Liver (tissue), 9 donors: ENCODE results near the gene INSC. TPM values are rescaled to one million over a fixed set of nuclear protein-coding genes. Genes with fewer than 3 reads are reported as not detected.

Source experiments
- DNase-seq: peaks from one replicate; pipeline ENCODE4 v3.0.0-alpha.2; 2017; ENCODE audit warnings: low spot score
- H3K27ac ChIP-seq, 2 donors: one replicate each; pipeline ENCODE4 v1.7.0; 2013; ENCODE audit warnings: inconsistent platforms in 2 of 2, low read length in 2 of 2, control low read depth in 1 of 2, low read depth in 1 of 2, mild to moderate bottlenecking in 1 of 2
- H3K27me3 ChIP-seq, 4 donors: one replicate each; pipeline versions ENCODE4 v1.6.1 to v1.7.0; 2013; ENCODE audit warnings: low read length in 3 of 4, inconsistent platforms in 1 of 4, mild to moderate bottlenecking in 1 of 4, moderate library complexity in 1 of 4; ENCODE audit not compliant: control insufficient read depth in 4 of 4, insufficient read depth in 4 of 4
- H3K36me3 ChIP-seq, 4 donors: one replicate each; pipeline versions ENCODE4 v1.6.1 to v1.7.0; 2013; ENCODE audit warnings: low read length in 3 of 4, mild to moderate bottlenecking in 3 of 4, low read depth in 1 of 4, moderate library complexity in 1 of 4; ENCODE audit not compliant: control insufficient read depth in 4 of 4, insufficient read depth in 3 of 4
- H3K4me1 ChIP-seq, 4 donors: one replicate each; pipeline versions ENCODE4 v1.6.1 to v1.7.0; 2013; ENCODE audit warnings: low read length in 3 of 4, mild to moderate bottlenecking in 3 of 4, moderate library complexity in 1 of 4; ENCODE audit not compliant: control insufficient read depth in 4 of 4, insufficient read depth in 4 of 4
- H3K4me3 ChIP-seq, 3 donors: one replicate each; pipeline versions ENCODE4 v1.6.1 to v1.7.0; 2013; ENCODE audit warnings: low read length in 3 of 3, control low read depth in 1 of 3, low read depth in 1 of 3, mild to moderate bottlenecking in 1 of 3
- H3K9ac ChIP-seq, 2 donors: one replicate each; pipeline ENCODE4 v1.7.0; 2013; ENCODE audit warnings: low read length in 2 of 2, mild to moderate bottlenecking in 2 of 2, moderate library complexity in 2 of 2, control low read depth in 1 of 2, low read depth in 1 of 2
- H3K9me3 ChIP-seq, 4 donors: one replicate each; pipeline versions ENCODE4 v1.6.1 to v1.7.0; 2013; ENCODE audit warnings: low read length in 3 of 4; ENCODE audit not compliant: control insufficient read depth in 4 of 4
- EGR1 ChIP-seq, 2 donors: IDR thresholded peaks; 2 replicates each; pipeline ENCODE4 v1.6.1; 2016 to 2018; ENCODE audit warnings: antibody characterized with exemption in 2 of 2, low read depth in 2 of 2
- FOXA1 ChIP-seq: IDR thresholded peaks from 2 replicates; pipeline ENCODE4 v1.6.1; 2016; ENCODE audit warnings: antibody characterized with exemption
- FOXA2 ChIP-seq: IDR thresholded peaks from 2 replicates; pipeline ENCODE4 v1.6.1; 2016; ENCODE audit warnings: antibody characterized with exemption
- GABPA ChIP-seq, 2 donors: IDR thresholded peaks in 1 of 2; conservative IDR thresholded peaks in 1 of 2; 2 replicates each; pipeline ENCODE4 v1.6.1; 2016; ENCODE audit warnings: antibody characterized with exemption in 2 of 2, mild to moderate bottlenecking in 1 of 2, moderate library complexity in 1 of 2
- HNF4A ChIP-seq, 2 donors: conservative IDR thresholded peaks; 2 replicates each; pipeline ENCODE4 v1.6.1; 2016; ENCODE audit warnings: antibody characterized with exemption in 2 of 2, mild to moderate bottlenecking in 2 of 2
- HNF4G ChIP-seq: IDR thresholded peaks from 2 replicates; pipeline ENCODE4 v1.6.1; 2016; ENCODE audit warnings: antibody characterized with exemption
- JUND ChIP-seq, 2 donors: IDR thresholded peaks; 2 replicates each; pipeline ENCODE4 v1.6.1; 2016; ENCODE audit warnings: antibody characterized with exemption in 2 of 2
- NR2F2 ChIP-seq: IDR thresholded peaks from 2 replicates; pipeline ENCODE4 v1.6.1; 2016; ENCODE audit warnings: antibody characterized with exemption
- RAD21 ChIP-seq, 2 donors: IDR thresholded peaks; 2 replicates each; pipeline ENCODE4 v1.6.1; 2016; ENCODE audit warnings: antibody characterized with exemption in 2 of 2, mild to moderate bottlenecking in 2 of 2
- RXRA ChIP-seq, 2 donors: IDR thresholded peaks; 2 replicates each; pipeline ENCODE4 v1.6.1; 2017 to 2018; ENCODE audit warnings: antibody characterized with exemption in 2 of 2, mild to moderate bottlenecking in 1 of 2
- SP1 ChIP-seq: IDR thresholded peaks from 2 replicates; pipeline ENCODE4 v1.6.1; 2018; ENCODE audit warnings: antibody characterized with exemption, mild to moderate bottlenecking
- TAF1 ChIP-seq: conservative IDR thresholded peaks from 2 replicates; pipeline ENCODE4 v1.6.1; 2016; ENCODE audit warnings: antibody characterized with exemption, mild to moderate bottlenecking
- YY1 ChIP-seq: IDR thresholded peaks from 2 replicates; pipeline ENCODE4 v1.6.1; 2016; ENCODE audit warnings: antibody characterized with exemption, mild to moderate bottlenecking
- polyA plus RNA-seq, 2 donors: library from polyadenylated mRNA; stranded (reverse) in 1 of 2; unstranded in 1 of 2; fragments of 200-250 nt in 1 of 2; fragments of >200 nt in 1 of 2; fragmentation: Nextera tagmentation in 1 of 2; extraction: Ambion mirVana in 1 of 2; gene quantifications; one replicate each; pipeline versions ENCODE4 v1.2.1 to v1.2.3, GENCODE V29; 2013 to 2015
- total RNA-seq, 2 donors: library from RNA; depleted of rRNA; stranded (reverse); fragments of >200 nt; gene quantifications; one replicate each; pipeline ENCODE4 v1.2.3, GENCODE V29; 2014
- TF ChIP-seq, protein P1 (sequence below): IDR thresholded peaks from 2 replicates; pipeline ENCODE4 v1.6.1; 2016; ENCODE audit warnings: antibody characterized with exemption, mild to moderate bottlenecking
- TF ChIP-seq, protein P2 (sequence below): fragments of 150-350 bp; IDR thresholded peaks from 2 replicates; pipeline ENCODE4 v1.5.1; 2017; ENCODE audit warnings: improper control_type of control experiment, low read depth, low read length; ENCODE audit not compliant: missing input control
- TF ChIP-seq, protein P3 (sequence below): IDR thresholded peaks from 2 replicates; pipeline ENCODE4 v1.6.1; 2016; ENCODE audit warnings: antibody characterized with exemption
- TF ChIP-seq, protein P4 (sequence below): IDR thresholded peaks from 2 replicates; pipeline ENCODE4 v1.6.1; 2016; ENCODE audit warnings: antibody characterized with exemption
- TF ChIP-seq, protein P5 (sequence below): IDR thresholded peaks from 2 replicates; pipeline ENCODE4 v1.6.1; 2016; ENCODE audit warnings: antibody characterized with exemption
- donor health status: healthy.
- donor health status: healthy.
- donor health status: healthy.
- donor health status: healthy.
- donor health status: healthy.

The INSC gene
- total and polyA plus RNA-seq, 4 donors, result 0.02 to 0.25 (median 0.12) TPM

DNA sequence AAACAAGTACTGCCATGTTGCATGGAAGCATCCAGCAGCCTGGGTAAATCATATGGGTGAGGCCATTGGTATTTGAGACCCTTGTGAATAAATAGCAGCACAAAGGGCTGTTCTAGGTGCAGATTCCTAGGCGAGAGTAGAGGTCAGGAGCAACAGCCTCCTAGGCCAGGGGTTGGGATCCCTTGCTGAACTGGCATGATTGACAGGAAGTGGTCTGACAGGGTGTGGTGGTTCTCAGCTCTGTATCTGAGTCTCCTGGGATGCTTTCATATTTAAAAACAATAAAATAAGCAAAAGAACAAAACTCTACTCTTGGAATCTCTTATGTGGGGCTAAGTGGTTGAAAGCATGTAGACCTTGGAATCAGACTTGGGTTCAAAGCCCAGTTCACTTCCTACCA is 35.8 kb downstream of the INSC start (continued):
- no peak for TF ChIP-seq SP1

DNA sequence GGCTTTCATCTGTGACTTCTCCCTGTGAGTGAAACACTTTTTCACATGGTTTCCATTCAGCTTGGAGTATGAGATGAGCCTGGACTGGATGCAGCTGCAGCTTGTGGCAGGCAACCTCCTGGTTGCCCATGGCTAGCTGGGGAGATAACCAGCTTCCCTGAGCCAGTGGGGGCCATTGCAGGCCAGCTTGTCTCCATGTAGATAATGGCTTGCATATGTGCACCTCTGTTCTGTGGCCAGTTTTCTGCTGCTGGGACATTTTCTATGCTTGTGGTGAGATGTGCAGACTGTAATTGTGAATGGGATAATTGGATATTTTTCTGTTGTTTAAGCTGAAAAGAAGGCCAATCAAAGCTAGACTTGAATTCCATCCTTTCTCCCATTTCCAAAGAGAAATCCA is 38.5 kb downstream of the INSC start:
- no peaks in the 10 kb centered on the region for H3K36me3 ChIP-seq
- no peaks in the 10 kb centered on the region for H3K4me1 ChIP-seq
- H3K9me3 ChIP-seq, result no peaks in the 10 kb centered on the region
- DNase-seq, result no peak
- H3K9ac ChIP-seq, result no peak overlapping the region
- H3K27ac ChIP-seq, result no peak overlapping the region
- TF ChIP-seq HNF4A (conservative IDR thresholded peaks at IDR 0.05) (no peak), NR2F2 (no peak), YY1 (no peak), EGR1 (IDR thresholded peaks at IDR 0.05; ENCODE audit: low read depth in 2 of 2) (no peak), TAF1 (no peak), HNF4G (no peak), SP1 (no peak), GABPA (IDR thresholded peaks at IDR 0.05 in 1 of 2, conservative IDR thresholded peaks at IDR 0.05 in 1 of 2) (no peak), JUND (IDR thresholded peaks at IDR 0.05) (no peak), FOXA1 (no peak), RXRA (IDR thresholded peaks at IDR 0.05) (no peak), RAD21 (IDR thresholded peaks at IDR 0.05) (no peak), FOXA2 (no peak)
- TF ChIP-seq, protein P1, sequence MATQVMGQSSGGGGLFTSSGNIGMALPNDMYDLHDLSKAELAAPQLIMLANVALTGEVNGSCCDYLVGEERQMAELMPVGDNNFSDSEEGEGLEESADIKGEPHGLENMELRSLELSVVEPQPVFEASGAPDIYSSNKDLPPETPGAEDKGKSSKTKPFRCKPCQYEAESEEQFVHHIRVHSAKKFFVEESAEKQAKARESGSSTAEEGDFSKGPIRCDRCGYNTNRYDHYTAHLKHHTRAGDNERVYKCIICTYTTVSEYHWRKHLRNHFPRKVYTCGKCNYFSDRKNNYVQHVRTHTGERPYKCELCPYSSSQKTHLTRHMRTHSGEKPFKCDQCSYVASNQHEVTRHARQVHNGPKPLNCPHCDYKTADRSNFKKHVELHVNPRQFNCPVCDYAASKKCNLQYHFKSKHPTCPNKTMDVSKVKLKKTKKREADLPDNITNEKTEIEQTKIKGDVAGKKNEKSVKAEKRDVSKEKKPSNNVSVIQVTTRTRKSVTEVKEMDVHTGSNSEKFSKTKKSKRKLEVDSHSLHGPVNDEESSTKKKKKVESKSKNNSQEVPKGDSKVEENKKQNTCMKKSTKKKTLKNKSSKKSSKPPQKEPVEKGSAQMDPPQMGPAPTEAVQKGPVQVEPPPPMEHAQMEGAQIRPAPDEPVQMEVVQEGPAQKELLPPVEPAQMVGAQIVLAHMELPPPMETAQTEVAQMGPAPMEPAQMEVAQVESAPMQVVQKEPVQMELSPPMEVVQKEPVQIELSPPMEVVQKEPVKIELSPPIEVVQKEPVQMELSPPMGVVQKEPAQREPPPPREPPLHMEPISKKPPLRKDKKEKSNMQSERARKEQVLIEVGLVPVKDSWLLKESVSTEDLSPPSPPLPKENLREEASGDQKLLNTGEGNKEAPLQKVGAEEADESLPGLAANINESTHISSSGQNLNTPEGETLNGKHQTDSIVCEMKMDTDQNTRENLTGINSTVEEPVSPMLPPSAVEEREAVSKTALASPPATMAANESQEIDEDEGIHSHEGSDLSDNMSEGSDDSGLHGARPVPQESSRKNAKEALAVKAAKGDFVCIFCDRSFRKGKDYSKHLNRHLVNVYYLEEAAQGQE, result no peak
- TF ChIP-seq, protein P2, sequence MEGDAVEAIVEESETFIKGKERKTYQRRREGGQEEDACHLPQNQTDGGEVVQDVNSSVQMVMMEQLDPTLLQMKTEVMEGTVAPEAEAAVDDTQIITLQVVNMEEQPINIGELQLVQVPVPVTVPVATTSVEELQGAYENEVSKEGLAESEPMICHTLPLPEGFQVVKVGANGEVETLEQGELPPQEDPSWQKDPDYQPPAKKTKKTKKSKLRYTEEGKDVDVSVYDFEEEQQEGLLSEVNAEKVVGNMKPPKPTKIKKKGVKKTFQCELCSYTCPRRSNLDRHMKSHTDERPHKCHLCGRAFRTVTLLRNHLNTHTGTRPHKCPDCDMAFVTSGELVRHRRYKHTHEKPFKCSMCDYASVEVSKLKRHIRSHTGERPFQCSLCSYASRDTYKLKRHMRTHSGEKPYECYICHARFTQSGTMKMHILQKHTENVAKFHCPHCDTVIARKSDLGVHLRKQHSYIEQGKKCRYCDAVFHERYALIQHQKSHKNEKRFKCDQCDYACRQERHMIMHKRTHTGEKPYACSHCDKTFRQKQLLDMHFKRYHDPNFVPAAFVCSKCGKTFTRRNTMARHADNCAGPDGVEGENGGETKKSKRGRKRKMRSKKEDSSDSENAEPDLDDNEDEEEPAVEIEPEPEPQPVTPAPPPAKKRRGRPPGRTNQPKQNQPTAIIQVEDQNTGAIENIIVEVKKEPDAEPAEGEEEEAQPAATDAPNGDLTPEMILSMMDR, result no peak
- TF ChIP-seq, protein P3, sequence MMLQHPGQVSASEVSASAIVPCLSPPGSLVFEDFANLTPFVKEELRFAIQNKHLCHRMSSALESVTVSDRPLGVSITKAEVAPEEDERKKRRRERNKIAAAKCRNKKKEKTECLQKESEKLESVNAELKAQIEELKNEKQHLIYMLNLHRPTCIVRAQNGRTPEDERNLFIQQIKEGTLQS, result no peak
- TF ChIP-seq, protein P4, sequence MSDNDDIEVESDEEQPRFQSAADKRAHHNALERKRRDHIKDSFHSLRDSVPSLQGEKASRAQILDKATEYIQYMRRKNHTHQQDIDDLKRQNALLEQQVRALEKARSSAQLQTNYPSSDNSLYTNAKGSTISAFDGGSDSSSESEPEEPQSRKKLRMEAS, result no peak
- TF ChIP-seq, protein P5, sequence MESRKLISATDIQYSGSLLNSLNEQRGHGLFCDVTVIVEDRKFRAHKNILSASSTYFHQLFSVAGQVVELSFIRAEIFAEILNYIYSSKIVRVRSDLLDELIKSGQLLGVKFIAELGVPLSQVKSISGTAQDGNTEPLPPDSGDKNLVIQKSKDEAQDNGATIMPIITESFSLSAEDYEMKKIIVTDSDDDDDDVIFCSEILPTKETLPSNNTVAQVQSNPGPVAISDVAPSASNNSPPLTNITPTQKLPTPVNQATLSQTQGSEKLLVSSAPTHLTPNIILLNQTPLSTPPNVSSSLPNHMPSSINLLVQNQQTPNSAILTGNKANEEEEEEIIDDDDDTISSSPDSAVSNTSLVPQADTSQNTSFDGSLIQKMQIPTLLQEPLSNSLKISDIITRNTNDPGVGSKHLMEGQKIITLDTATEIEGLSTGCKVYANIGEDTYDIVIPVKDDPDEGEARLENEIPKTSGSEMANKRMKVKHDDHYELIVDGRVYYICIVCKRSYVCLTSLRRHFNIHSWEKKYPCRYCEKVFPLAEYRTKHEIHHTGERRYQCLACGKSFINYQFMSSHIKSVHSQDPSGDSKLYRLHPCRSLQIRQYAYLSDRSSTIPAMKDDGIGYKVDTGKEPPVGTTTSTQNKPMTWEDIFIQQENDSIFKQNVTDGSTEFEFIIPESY, result no peak
- H3K27me3 ChIP-seq, result no peaks in the 10 kb centered on the region
- H3K4me3 ChIP-seq, result no peak overlapping the region
